ENCODE results near the gene CLCN6. TPM values are rescaled to one million over a fixed set of nuclear protein-coding genes. Genes with fewer than 3 reads are reported as not detected.

CLCN6 gene
- total and polyA plus RNA-seq, 4 donors, result 5.0 to 9.0 (median 6.5) TPM

DNA sequence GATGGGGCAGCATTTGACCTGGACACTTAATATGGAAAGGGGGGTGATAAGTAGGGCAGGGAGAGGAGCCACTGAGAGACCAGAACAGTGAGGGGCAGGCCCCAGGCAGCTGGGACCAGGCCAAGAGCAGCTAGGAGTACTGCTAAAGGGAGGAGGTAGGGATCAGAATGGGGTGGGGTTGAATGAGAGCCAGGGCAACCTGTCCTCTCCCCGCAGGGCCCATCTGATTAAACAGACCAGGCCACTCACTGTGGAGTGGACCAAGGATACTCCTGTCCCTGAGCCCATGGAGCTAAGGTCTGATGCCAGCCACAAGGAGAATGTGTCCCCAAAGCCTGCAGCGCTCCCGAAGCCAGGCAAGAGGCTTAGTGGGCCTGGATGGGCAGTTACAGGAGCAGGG lies 41.9 kb upstream of the CLCN6 start:
- Histone ChIP-seq H3K4me1 (ENCODE audit: control insufficient read depth in 4 of 4, insufficient read depth in 4 of 4, low read length in 3 of 4) (peaks cover 0 to 5% (median 0%) of the 10 kb centered on the region in 4 donors), H3K9ac (ENCODE audit: low read depth in 1 of 2, low read length in 2 of 2) (no peak overlapping the region), H3K36me3 (ENCODE audit: control insufficient read depth in 4 of 4, insufficient read depth in 3 of 4, low read depth in 1 of 4, low read length in 3 of 4) (no peaks in the 10 kb centered on the region), H3K27ac (ENCODE audit: low read depth in 1 of 2, low read length in 2 of 2) (no peak overlapping the region), H3K4me3 (ENCODE audit: low read depth in 1 of 3, low read length in 3 of 3) (no peak overlapping the region), H3K27me3 (ENCODE audit: control insufficient read depth in 4 of 4, insufficient read depth in 4 of 4, low read length in 3 of 4) (peaks cover 0 to 6% (median 0%) of the 10 kb centered on the region in 4 donors), H3K9me3 (ENCODE audit: control insufficient read depth in 4 of 4, low read length in 3 of 4) (no peaks in the 10 kb centered on the region)
- no peak for TF ChIP-seq SP1 (IDR thresholded peaks at IDR 0.05)
- 86% methylated on average over 3 of the region's 3 CpGs for WGBS
- DNase-seq (ENCODE audit: low spot score), result no peak

DNA sequence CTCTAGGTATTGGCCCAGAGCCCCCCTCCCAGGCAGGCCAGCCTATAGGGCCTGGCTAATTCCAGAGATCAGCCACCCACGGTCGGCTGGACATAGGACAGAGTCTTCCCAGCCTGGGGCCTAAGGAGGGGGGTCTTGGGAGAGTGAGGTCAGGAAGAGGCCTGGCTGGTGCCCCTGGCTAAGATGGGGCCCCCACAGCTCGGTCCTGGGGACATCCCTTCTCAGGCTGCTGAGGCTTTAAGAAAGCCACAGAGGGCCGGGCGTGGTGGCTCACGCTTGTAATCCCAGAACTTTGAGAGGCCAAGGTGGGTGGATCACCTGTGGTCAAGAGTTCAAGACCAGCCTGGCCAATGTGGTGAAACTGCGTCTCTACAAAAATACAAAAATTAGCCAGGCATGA lies 41.5 kb upstream of the CLCN6 start:
- TF ChIP-seq FOXA1 (IDR thresholded peaks at IDR 0.05) (no peak), HNF4A (conservative IDR thresholded peaks at IDR 0.05) (no peak), EGR1 (IDR thresholded peaks at IDR 0.05; ENCODE audit: low read depth in 2 of 2) (no peak), RXRA (IDR thresholded peaks at IDR 0.05) (no peak), GABPA (IDR thresholded peaks at IDR 0.05 in 1 of 2, conservative IDR thresholded peaks at IDR 0.05 in 1 of 2) (no peak), RAD21 (IDR thresholded peaks at IDR 0.05) (no peak), SP1 (IDR thresholded peaks at IDR 0.05) (no peak), YY1 (IDR thresholded peaks at IDR 0.05) (no peak), JUND (IDR thresholded peaks at IDR 0.05) (no peak), FOXA2 (IDR thresholded peaks at IDR 0.05) (no peak), NR2F2 (IDR thresholded peaks at IDR 0.05) (no peak), HNF4G (IDR thresholded peaks at IDR 0.05) (no peak), TAF1 (conservative IDR thresholded peaks at IDR 0.05) (no peak)
- TF ChIP-seq, protein P1, sequence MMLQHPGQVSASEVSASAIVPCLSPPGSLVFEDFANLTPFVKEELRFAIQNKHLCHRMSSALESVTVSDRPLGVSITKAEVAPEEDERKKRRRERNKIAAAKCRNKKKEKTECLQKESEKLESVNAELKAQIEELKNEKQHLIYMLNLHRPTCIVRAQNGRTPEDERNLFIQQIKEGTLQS (IDR thresholded peaks at IDR 0.05), result no peak
- TF ChIP-seq, protein P2, sequence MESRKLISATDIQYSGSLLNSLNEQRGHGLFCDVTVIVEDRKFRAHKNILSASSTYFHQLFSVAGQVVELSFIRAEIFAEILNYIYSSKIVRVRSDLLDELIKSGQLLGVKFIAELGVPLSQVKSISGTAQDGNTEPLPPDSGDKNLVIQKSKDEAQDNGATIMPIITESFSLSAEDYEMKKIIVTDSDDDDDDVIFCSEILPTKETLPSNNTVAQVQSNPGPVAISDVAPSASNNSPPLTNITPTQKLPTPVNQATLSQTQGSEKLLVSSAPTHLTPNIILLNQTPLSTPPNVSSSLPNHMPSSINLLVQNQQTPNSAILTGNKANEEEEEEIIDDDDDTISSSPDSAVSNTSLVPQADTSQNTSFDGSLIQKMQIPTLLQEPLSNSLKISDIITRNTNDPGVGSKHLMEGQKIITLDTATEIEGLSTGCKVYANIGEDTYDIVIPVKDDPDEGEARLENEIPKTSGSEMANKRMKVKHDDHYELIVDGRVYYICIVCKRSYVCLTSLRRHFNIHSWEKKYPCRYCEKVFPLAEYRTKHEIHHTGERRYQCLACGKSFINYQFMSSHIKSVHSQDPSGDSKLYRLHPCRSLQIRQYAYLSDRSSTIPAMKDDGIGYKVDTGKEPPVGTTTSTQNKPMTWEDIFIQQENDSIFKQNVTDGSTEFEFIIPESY (IDR thresholded peaks at IDR 0.05), result no peak
- TF ChIP-seq, protein P3, sequence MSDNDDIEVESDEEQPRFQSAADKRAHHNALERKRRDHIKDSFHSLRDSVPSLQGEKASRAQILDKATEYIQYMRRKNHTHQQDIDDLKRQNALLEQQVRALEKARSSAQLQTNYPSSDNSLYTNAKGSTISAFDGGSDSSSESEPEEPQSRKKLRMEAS (IDR thresholded peaks at IDR 0.05), result no peak
- TF ChIP-seq, protein P4, sequence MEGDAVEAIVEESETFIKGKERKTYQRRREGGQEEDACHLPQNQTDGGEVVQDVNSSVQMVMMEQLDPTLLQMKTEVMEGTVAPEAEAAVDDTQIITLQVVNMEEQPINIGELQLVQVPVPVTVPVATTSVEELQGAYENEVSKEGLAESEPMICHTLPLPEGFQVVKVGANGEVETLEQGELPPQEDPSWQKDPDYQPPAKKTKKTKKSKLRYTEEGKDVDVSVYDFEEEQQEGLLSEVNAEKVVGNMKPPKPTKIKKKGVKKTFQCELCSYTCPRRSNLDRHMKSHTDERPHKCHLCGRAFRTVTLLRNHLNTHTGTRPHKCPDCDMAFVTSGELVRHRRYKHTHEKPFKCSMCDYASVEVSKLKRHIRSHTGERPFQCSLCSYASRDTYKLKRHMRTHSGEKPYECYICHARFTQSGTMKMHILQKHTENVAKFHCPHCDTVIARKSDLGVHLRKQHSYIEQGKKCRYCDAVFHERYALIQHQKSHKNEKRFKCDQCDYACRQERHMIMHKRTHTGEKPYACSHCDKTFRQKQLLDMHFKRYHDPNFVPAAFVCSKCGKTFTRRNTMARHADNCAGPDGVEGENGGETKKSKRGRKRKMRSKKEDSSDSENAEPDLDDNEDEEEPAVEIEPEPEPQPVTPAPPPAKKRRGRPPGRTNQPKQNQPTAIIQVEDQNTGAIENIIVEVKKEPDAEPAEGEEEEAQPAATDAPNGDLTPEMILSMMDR (IDR thresholded peaks at IDR 0.05; ENCODE audit: low read depth, low read length, missing input control), result no peak
- TF ChIP-seq, protein P5, sequence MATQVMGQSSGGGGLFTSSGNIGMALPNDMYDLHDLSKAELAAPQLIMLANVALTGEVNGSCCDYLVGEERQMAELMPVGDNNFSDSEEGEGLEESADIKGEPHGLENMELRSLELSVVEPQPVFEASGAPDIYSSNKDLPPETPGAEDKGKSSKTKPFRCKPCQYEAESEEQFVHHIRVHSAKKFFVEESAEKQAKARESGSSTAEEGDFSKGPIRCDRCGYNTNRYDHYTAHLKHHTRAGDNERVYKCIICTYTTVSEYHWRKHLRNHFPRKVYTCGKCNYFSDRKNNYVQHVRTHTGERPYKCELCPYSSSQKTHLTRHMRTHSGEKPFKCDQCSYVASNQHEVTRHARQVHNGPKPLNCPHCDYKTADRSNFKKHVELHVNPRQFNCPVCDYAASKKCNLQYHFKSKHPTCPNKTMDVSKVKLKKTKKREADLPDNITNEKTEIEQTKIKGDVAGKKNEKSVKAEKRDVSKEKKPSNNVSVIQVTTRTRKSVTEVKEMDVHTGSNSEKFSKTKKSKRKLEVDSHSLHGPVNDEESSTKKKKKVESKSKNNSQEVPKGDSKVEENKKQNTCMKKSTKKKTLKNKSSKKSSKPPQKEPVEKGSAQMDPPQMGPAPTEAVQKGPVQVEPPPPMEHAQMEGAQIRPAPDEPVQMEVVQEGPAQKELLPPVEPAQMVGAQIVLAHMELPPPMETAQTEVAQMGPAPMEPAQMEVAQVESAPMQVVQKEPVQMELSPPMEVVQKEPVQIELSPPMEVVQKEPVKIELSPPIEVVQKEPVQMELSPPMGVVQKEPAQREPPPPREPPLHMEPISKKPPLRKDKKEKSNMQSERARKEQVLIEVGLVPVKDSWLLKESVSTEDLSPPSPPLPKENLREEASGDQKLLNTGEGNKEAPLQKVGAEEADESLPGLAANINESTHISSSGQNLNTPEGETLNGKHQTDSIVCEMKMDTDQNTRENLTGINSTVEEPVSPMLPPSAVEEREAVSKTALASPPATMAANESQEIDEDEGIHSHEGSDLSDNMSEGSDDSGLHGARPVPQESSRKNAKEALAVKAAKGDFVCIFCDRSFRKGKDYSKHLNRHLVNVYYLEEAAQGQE (IDR thresholded peaks at IDR 0.05), result no peak
- Histone ChIP-seq H3K4me1 (ENCODE audit: control insufficient read depth in 4 of 4, insufficient read depth in 4 of 4, low read length in 3 of 4) (peaks cover 0 to 5% (median 0%) of the 10 kb centered on the region in 4 donors), H3K4me3 (ENCODE audit: low read depth in 1 of 3, low read length in 3 of 3) (no peak overlapping the region), H3K36me3 (ENCODE audit: control insufficient read depth in 4 of 4, insufficient read depth in 3 of 4, low read depth in 1 of 4, low read length in 3 of 4) (no peaks in the 10 kb centered on the region), H3K9me3 (ENCODE audit: control insufficient read depth in 4 of 4, low read length in 3 of 4) (no peaks in the 10 kb centered on the region), H3K9ac (ENCODE audit: low read depth in 1 of 2, low read length in 2 of 2) (no peak overlapping the region), H3K27me3 (ENCODE audit: control insufficient read depth in 4 of 4, insufficient read depth in 4 of 4, low read length in 3 of 4) (peaks cover 0 to 6% (median 0%) of the 10 kb centered on the region in 4 donors), H3K27ac (ENCODE audit: low read depth in 1 of 2, low read length in 2 of 2) (no peak overlapping the region)
- 91% methylated on average over 7 of the region's 7 CpGs for WGBS
- DNase-seq (ENCODE audit: low spot score), result no peak

Data from liver (tissue), 9 donors.